Measurements from ENCODE around the gene NEK4.
"Not testable (repeated sequence)": the region's sequence is repeated elsewhere in the genome, so short reads cannot be mapped to it uniquely, and the experiment has no call there.

Gene NEK4

DNA sequence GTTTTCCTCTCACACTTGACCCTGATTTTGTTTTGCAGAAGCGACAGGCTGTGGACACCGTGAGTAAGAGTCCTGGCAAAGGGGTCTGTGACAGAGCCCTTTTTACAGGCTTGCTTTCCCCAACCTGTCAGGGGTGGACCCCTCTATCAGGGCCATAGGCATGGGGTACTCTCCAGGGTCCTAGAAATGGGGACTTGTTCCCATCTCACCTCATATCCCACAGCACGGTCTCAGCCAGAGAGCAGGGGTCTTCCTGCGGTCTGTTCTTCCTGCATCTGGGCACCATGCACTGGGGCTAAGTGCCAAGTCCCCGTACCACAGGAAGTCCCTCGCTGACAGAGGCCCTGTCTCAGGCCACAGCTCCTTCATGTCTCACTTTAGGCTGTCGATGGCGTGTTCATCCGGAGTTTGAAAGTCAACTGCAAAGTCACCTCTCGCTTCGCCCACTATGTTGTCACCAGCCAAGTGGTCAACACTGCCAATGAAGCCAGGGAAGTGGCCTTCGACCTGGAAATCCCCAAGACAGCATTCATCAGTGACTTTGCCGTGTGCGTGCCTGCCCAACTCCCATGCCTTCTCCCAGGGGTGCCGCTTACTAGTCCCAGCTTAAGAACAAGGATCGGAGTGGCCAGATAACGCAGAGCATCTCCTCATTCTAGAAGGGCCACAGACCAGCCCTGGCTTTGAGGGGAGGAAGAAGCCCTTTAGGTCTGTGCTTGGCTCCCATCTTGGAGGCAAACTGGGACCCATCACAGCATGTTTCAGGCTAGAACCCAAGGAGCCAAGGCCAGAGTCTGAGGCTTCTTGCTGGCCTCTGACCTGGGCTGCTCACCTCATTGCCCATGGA is 7.4 kb upstream of the NEK4 start:
- DNase-seq: no peak

DNA sequence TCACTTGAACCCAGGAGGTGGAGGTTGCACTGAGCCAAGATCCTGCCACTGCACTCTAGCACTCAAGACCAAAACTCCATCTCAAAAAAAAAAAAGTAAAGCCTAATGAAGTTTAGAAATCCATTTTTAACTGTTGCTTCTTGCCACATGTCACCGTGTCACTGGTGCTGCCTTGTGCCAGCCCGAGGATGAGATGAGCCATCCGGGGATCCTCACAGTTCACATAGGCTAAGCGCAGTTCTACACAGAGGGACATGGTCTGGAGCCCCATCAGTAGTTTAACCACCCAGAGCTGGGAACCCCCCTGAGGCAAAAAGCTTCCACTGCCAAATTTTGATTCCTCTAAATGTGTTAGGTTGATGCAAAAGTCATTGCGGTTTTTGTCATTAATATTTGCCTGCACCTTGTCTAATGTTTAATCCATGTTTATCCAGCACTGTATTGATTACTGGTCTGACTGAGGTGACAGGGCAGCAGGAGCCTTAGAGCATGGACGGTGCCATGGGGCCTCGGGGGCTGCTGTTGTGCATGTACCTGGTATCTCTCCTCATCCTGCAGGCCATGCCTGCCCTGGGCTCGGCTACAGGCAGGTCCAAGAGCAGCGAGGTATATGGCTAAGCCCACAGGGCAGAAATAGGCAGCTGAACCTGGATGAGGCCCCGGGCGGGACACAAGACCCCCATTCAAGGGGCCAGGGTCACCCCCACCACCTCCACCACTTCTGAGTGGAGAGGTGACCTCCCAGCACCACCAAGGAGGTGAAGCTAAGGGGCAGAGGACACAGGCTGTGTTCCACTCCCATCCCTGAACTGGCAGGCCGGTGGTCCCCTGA is 6.6 kb upstream of the NEK4 start, which contains the start of gene ITIH1:
Gene ITIH1, plus strand, starts transcription at position 473 of the 832 bp plus-strand sequence. Its CDS starts 17 bp downstream, at position 490.
- DNase-seq: no peak

DNA sequence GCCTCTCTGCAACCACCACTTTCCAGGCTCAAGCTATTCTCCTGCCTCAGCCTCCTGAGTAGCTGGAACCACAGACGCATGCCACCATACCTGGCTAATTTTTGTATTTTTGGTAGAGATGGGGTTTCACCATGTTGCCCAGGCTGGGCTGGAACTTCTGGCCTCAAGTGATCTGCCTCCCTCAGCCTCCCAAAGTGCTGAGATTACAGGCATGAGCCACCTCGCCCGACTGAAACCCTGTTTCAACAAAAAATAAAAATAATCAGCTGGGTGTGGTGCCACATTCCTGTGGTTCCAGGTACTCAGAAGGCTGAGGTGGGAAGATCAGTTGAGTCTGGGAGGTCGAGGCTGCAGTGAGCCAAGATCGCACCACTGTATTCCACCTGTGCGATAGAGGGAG is 5.7 kb upstream of the NEK4 start:
- DNase-seq: not testable (repeated sequence)

DNA sequence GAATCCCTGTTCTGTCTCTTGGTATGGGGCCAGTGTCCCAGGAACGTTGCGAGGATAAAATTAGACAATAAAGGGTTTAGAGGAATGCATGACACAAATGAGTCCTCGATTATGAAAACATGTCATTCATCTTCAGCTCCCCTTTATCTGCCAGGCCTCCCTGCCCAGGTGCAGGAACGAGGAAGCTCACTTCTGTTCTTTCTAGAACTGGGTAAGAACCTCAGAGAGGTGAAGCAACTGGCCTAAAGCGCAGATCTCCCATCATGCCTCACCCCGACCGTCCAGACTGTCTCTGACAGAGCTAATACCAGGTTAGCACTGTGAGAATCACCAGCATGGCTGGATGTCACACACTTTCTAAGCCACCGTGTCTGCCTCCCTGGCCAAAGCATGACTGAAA is 5.1 kb upstream of the NEK4 start:
- DNase-seq: no peak

DNA sequence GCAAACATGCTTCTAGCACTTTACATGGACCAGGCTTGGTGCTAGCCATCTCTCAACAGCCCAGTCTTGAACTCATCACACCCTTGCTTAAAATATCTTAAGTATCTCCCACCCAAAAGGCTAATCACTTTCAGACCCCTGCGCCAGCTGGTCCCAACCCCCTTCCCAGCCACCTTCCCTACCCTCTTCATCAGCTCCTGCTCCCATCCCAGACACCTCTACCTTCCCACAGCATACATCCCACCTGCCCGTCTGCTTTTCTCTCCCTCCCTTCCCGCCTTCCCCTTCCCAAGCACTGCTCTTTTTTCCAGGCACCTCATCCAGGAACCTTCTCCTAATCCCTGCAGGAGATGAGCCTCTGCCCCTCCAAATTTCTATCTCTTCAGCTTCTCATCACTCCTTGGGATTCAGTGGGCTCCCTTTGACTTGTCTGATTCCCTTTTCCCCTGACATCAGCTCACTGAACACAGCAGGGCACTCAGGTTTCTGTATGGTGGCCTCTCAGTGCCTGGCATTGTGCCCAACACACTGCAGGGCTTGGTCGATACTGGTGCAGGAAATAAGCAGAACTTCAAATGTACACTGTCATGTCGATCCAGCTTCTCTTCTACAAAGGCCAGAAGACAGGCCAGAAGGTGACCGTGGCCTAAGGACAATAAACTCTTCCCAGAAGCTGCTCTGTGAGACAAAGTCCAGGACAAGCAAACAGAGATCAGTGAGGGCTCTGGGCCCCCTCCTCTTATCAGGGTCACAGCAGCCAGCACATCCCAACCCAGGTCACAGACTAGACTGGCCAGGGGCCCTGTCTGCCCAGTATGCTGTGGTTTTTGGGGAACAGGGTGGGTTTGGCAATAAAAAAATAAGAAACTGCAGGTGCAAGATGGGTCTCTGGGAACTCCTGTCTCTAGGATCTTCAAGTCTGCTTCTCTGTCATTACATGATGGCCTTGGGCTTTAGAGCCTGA is 4.4 kb upstream of the NEK4 start:
- no peak for DNase-seq

DNA sequence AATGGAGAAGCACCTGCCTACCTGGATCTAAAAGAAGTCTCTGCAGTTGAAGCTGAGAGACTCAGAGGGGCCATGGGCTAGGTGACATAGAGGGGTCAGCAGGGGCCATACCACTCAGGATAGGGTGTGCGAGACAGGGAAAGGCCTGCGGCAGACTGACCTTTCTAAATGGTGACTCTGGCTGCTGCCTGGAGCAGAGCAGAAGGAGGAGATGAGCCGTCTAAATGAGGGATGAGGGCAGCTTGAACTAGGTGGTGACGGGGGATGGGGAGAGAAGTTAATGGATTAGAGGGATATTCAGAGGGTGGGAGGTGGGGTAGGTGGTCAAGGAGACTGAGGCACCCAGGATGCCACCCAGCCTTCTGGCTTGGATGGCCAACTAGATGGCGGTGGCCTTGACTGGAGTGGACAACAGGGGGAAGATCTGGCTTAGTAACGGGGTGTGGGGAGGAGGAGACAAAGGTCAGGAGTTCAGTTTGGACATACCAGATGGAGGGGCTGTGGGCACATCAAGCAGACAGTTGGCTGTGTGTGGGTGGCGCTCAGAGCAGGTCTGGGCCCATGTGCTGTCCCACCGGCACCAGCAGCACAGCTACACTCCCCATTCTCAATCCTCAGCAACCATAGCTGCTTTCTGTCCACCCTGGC is 3.5 kb upstream of the NEK4 start:
- no peak for DNase-seq

DNA sequence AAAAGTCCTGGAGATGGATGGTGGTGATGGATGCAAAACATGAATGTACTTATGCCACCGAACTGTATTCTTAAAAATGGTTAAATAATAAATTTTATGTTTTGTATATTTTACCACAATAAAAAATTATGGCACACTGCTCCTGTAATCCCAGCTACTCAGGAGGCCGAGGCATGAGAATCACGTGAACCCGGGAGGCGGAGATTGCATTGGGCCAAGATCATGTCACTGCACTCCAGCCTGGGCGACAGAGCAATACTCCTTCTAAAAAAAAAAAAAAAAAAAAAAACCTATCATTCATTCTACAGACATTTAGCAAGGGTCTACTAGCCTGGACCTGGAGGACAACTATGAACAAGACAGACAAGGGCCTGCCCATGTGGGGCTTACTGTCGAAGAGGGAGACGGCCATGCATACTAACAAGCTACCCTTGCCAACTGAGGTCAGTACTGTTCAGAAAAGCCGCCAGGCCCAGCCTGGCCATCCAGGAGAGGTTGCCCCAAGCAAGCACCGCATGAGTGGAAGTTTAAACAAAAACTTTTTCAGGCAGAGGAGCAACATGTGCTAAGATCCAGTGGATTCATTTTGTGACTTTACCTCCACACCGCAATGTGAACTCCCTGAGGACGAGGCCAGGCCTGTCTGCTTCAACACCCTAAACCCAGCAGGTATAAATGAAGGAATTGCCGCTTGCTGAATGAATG is 2.8 kb upstream of the NEK4 start:
- DNase-seq: no peak

DNA sequence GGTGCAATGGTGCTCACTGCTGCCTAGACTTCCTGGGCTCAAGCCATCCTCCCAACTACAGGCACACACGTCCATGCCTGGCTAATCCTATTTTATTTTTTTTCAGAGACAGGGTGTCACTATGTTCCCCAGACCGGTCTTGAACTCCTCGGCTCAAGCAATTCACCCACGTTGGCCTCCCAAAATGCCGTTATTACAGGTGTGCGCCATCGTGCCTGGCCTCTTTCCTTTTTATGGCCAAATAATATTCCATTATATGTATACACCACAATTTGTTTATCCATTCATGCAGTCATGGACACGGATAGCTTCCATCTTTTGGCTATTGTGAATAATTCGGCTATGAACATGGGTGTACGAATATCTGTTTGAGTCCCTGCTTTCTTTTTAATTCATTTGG is 962 bp upstream of the NEK4 start:
- DNase-seq: no peak

DNA sequence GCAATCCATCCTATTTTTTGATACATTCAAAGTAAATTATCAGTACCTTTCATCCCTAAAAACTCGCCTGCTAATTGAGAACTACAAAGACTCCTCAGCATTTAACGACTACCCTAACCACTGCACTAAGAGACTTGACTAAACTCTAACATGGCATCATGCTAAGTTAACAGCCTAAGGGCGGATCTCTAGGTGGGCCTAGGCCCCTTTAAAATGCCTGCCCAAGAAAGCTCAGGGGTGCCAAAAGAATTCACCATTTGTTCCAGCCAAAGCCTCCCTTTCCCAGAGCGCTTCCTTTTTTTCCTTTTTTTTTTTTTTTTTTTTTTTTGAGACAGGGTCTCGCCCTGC is 568 bp upstream of the NEK4 start:
- no peak for DNase-seq

DNA sequence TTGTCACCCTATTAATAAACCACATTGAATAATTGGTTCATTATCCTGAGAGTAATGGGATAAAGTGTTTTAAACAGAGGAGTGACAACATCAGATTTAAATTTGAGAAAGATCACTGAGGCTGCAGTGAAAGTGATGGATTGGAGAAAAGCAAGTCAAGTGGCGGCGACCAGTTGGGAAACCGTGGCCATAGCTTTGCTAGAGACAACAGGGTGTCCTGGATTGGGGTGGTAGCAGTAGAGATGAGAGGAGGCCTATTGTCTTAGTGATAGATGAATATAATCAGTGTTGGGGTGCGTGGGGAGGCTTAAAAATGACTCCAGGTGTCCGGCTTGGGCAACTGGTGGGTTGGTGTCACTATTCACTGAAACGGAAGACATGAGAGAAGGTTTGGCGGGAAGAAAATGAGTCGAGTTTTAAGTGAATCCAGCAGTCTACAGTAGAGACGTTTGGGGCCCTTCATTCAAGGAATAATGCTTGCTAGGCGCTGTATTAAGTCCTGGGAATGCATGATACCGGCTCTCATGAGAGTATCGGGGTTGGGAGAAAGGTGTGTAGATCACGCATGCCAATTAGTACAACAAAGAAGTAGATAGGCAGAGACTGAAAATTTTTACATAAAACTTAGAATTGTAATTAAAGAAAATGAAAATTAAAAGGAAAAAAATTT is 819 bp downstream of the NEK4 start:
- no peak for DNase-seq

DNA sequence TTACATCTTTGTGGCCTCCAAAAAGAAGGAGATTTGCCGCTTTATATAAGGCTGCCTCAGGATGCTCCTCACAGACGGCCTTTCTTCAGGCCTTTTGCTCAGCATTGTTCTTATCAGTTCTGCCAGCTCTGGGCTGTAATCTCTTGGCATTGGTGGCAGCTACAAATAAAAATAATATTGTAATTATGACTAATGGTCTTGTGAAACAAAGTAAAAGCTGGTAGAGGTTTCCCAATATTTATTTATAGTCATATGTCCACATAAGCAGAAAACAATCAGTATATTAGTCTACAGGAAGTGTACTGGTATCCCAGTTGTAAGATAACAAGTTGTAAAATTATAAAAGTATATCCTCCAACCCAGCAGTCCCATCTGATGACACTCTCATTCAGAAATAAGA is 7.3 kb downstream of the NEK4 start:
- DNase-seq: no peak

DNA sequence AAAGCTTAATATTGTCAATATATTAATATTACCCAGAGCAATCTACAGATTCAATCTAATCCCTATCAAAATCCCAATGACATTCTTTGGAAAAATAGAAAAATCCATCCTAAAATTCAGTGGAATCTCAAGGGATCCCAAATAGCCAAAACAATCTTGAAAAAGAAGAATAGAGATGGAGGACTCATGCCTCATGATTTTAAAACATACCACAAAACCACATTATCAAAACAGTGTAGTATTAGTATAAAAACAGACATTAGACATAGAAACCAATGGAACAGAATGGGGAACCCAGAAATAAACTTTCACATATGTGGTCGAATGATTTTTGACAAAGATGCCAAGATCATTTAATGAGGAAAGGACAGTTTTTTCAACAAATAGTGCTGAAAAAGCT is 14.6 kb downstream of the NEK4 start:
- no peak for DNase-seq

DNA sequence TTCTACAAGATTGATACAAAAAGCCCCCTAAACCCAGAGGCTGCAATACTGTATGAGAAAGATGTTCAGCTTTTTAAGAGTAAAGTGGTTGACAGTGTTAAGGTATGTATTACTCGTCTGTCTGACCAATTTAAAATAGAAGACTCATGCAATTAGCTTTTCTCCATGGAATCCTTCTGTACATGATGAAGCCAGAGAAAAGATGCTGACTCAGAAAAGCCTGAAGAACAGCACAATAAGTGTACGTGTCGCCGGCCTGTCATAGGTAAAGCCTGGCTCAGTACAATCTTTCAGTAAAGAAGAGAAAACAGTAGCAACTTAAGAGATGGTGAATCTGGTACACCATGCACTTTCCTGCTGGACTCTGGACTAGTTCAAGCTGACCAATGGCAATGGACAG is 16.4 kb downstream of the NEK4 start:
- DNase-seq: no peak

DNA sequence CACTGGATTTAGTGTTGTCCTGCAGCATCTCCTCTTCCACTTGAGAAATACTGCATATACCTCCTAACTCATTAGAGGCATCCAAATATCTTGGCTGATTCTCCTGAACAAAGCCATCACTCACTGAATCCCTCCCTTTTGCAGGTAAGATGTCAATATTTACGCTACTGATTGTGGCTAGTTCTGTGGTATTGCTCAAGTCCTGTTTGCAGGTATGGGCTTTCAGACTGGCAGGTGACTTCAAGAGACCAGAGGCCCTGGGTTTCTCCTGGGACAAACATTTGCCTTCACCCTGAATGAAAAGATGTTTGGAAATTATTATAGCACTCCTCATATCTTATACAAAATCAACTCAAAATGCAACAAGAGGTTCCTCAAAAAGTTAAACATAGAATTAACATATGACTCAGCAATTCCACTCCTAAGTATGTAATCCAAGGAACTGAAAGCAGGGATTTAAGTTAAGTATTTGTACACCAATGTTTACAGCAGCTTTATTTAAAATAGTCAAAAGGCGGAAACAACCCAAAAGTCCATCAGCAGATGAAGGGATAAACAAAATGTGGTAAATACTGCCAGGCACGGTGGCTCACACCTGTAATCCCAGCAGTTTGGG is 18.6 kb downstream of the NEK4 start:
- DNase-seq: no peak

DNA sequence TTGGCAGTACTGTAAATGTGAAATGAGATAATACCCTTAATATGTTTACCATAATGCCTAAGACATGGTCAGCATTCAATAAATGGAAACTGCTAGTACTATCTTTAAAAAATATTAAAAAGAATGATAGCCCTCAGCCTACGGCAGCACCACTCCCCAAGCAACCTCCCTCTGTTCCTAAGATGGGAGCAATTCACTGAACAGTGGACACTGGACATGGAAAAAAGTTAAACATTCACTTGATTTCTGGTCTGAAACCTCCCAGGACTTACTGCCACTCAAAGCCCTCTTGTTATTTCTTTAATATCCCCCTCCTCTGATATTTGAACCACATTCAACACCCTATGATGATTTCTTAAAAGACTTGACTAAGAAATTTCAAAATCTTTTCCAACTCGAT is 27.0 kb downstream of the NEK4 start:
- no peak for DNase-seq

DNA sequence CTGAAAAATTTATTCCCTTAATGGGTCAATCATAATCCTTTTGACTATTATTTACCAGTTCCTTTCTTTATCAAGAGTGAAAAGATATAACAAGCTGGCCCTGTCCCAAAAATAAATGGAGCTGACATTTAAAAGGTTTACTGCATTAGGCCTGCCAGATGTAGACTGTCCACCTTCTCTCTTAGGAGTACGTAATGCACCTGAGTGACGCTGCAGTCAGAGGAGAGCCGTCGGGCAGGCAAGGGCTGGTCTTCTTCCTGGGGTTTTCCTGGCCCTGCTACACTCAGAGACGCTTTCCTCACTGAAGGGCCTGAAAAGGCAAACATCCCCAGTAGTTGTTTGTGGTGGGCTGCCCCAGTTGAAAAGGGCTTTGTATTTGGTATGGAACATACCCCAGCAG is 27.6 kb downstream of the NEK4 start:
- DNase-seq: no peak

DNA sequence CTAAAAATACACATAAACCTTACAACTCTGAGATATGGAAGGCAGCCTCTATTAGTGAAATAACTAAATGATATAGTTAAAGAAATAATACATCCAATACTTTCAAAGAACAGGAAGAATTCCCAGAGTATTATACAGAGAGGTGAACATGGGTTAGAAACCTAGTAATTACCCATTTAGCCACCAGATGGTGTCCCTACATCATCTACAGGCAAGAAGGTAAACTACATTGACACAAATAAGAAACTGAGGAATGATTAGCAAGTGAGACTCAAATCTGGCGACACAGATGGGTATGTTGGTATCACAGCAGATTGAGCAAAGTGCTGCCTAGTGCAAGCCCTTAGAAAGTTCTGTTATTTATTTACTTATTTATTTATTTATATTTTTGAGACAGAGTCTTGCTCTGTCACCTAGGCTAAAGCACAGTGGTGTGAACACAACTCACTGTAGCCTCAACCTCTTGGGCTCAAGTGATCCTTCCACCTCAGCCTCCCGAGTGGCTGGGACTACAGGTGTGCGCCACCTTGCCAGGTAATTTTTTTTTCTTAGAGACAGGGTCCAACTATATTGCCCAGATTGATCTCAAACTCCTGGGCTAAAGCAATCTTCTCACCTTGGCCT is 28.2 kb downstream of the NEK4 start:
- peak; percentile 9 for DNase-seq

DNA sequence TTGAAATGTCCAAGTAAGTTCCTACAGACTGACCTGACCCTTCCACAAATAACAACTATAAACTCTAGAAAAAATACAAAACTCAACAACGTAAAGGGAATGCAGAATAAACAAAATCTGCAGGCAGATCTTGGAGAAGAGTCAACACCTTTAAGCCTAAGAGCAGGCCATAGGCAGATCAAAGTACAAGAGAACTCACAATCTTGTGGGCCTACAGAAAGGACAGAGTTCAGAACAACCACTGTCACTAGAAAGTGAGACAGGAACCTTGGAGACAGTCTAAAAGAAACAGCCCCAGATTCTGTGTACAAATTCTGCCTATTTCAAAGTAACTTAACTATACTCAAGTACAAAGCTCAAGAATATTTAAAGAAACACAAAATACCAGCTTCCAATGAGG is 31.0 kb downstream of the NEK4 start:
- DNase-seq: no peak

DNA sequence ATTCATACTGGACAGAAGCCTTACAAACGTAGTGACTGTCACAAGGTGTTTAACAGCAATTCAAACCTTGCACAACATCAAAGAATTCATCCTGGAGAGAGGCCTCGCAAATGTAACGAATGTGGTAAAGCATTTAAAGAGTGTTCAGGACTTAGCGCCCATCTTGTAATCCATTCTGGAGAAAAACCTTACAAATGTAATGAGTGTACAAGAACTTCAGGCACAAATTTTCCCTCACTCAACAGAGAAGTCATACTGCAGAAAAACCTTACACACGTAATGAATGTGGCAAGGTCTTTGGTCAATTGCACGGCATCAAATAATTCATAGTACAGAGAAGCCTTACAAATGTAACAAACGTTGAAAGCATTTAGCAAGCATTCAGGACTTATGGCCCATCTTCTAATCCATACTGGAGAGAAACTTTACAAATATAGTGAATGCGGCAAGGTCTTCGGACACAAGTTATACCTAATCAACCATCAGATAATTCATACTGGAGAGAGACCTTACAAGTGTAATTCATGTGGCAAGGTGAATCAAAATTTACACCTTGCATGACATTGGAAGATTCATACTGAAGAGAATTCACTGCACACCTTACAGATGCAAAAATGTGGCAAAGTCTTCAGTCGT is 37.4 kb downstream of the NEK4 start:
- DNase-seq: no peak

DNA sequence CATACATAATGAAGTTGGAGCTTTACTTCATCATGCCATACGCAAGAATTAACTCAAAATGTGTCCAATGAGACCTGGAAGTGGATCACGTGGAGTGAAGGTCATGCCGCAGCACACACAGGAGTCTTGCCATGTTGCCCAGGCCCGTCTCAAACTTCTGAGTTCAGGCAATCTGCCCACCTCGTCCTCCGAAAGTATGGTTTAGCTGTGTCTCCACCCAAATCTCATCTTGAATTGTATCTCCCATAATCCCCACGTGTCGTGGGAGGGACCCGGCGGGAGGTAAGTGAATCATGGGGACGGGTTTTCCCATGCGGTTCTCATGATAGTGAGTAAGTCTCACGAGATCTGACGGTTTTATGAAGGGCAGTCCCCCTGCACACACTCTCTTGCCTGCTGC is 39.1 kb downstream of the NEK4 start:
- no peak for DNase-seq
